Measurements from ENCODE around the gene NFASC.

The NFASC gene

DNA sequence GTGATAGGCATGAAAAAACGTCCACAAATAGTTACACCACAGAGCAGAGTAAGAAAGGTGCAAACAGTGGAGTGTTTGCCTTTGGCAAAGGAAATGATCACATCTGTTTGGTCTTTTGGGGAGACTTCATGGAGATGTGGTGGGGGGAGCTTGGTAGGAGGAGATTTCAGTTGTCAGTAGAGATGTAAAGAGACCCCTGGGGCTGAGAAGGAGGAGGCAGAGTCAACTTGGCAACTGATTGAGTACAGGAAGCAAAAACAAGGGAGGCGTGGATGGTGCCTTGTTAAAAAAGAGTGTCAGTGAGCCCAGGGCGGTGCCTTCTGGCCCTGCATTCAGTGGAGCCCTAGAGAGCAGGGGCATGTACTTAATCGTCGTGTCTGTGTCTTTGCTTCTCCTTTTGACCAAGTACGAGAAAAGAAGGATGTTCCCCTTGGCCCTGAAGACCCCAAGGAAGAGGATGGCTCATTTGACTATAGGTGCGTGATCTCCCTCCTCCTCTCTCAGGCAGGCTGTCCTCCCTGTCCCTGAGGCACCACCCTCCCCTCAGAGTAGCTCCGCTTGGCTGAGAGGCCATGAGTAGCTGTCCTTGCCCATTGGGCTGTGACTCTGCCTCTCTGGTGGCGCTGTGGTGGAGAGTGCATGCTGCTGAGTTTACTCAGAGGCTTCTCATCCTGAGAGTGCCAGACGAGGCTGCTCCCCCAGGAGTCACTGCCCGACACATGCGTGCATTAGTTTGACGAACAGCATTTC lies 141.9 kb downstream of the NFASC start:
- in situ Hi-C loops (cut with HindIII; ENCODE audit: low sequenced_read_pairs), result no loop called here
- no peak overlapping the region for H3K4me3 ChIP-seq (ENCODE audit: low read depth, low read length)
- TF ChIP-seq, protein P1, sequence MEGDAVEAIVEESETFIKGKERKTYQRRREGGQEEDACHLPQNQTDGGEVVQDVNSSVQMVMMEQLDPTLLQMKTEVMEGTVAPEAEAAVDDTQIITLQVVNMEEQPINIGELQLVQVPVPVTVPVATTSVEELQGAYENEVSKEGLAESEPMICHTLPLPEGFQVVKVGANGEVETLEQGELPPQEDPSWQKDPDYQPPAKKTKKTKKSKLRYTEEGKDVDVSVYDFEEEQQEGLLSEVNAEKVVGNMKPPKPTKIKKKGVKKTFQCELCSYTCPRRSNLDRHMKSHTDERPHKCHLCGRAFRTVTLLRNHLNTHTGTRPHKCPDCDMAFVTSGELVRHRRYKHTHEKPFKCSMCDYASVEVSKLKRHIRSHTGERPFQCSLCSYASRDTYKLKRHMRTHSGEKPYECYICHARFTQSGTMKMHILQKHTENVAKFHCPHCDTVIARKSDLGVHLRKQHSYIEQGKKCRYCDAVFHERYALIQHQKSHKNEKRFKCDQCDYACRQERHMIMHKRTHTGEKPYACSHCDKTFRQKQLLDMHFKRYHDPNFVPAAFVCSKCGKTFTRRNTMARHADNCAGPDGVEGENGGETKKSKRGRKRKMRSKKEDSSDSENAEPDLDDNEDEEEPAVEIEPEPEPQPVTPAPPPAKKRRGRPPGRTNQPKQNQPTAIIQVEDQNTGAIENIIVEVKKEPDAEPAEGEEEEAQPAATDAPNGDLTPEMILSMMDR (IDR thresholded peaks at IDR 0.05; ENCODE audit: low read depth, low read length), result no peak
- DNase-seq (ENCODE audit: low read depth, low spot score), result no peak

DNA sequence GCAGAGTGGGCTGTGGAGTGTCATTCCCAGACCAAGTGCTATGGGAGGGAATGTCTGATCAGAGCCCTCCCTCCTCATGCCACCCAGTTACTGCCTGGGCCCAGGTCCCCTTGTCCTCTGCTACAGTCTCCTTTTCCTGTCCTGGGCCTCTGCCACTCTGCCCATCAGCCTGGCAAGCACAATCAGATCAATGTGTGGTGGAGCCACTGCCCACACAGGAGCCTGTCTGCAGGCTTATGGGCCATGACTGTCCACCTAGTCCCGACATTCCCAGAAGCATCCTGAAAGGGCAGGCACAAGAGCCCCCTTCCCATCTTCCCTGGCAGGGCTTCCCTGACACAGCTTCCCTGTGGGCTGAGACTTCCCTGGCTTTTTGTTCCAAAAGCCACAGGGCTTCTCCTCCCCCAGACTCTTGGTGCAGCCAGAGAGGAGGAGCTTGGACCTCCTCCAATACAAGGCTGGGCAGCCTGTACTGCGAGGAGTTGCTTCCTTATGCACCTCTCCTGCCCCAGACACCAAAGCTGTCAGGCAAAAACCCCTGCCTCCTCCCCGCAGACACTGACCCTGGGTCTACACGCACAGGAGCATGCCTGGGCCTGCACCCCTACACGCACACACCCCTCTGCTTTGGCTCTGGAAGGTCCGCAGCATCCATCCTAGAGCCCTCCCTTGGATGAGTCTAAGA lies 143.2 kb downstream of the NFASC start:
- TF ChIP-seq, protein P1 (IDR thresholded peaks at IDR 0.05; ENCODE audit: low read depth, low read length), result no peak
- in situ Hi-C loops (cut with HindIII; ENCODE audit: low sequenced_read_pairs), result no loop called here
- no peak for DNase-seq (ENCODE audit: low read depth, low spot score)
- no peak overlapping the region for H3K4me3 ChIP-seq (ENCODE audit: low read depth, low read length)

DNA sequence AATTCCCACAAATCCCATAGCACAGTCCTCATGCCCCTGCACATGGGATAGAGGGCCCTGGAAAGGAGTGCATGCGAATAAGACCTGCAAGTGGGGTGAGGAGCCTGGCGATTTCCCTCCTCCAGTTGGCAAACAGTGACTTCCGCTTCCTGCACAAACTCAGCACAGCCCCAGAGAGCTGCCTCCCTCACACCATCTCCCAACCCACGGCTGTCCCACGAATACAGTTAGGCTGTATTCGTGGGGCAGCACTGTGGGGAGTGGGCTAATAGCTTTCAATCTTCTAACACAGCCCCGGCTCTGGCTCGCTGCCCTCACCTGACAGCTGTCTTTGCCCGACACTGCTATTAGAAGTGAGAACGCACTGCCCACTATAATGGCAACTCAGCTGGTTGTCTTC lies 144.1 kb downstream of the NFASC start:
- H3K4me3 ChIP-seq (ENCODE audit: low read depth, low read length), result no peak overlapping the region
- TF ChIP-seq, protein P1 (IDR thresholded peaks at IDR 0.05; ENCODE audit: low read depth, low read length), result no peak
- in situ Hi-C loops (cut with HindIII; ENCODE audit: low sequenced_read_pairs), result no loop called here
- no peak for DNase-seq (ENCODE audit: low read depth, low spot score)

DNA sequence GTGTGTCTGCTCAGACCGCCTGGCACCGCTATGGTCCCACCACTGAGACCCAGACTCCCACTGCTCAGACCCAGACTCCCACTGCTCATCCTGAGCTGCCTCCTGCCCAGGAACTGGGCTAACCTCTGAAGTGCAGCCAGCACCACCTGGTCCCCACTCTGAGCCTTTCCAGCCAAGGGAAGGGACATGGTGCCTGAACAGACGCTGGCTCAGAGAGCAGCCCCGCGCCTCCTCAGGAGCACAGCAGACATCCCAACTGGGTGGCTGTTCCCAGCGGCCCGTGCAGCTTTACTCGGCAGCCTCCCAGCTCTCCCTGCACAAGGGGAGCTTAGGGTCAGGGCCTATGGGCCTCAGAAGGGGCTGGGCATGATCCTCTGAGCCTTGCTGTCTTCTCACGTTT lies 144.6 kb downstream of the NFASC start:
- DNase-seq (ENCODE audit: low read depth, low spot score), result no peak
- in situ Hi-C loops (cut with HindIII; ENCODE audit: low sequenced_read_pairs), result no loop called here
- TF ChIP-seq, protein P1 (IDR thresholded peaks at IDR 0.05; ENCODE audit: low read depth, low read length), result no peak
- no peak overlapping the region for H3K4me3 ChIP-seq (ENCODE audit: low read depth, low read length)

DNA sequence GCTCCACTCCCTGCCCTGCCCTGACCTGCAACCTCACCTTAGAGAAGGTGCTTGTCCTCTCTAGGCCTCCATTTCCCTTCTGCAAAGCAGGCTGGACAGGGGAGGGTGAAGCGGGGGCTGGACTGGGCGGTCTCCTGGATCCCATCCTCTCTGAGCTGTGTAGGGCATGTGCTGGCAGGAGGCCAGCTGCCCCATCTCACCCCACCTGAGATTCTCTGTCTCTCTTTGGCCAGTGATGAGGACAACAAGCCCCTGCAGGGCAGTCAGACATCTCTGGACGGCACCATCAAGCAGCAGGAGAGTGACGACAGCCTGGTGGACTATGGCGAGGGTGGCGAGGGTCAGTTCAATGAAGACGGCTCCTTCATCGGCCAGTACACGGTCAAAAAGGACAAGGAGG lies 145.4 kb downstream of the NFASC start:
- in situ Hi-C loops (cut with HindIII; ENCODE audit: low sequenced_read_pairs), result no loop called here
- no peak for DNase-seq (ENCODE audit: low read depth, low spot score)
- TF ChIP-seq, protein P1 (IDR thresholded peaks at IDR 0.05; ENCODE audit: low read depth, low read length), result no peak
- H3K4me3 ChIP-seq (ENCODE audit: low read depth, low read length), result no peak overlapping the region

DNA sequence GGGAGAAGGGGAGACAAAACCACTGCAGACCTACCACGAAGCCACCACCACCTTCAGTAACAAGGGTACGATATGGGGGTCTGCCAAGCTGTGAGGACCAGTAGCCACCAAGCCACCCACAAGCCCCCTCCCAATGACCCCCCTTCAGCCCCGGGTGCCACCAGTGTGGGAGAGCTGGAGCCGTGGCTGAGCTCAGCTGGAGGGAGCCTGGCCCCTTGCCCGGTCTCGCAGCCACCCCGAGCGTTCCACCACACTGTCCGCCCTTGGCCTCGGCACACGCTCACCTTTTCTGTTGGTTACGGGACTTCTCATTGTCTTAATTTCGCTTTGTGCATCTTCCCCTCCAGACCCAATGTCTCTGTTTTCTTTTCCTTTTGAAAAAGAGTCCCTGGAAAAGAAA lies 145.9 kb downstream of the NFASC start:
- no peak overlapping the region for H3K4me3 ChIP-seq (ENCODE audit: low read depth, low read length)
- TF ChIP-seq, protein P1 (IDR thresholded peaks at IDR 0.05; ENCODE audit: low read depth, low read length), result no peak
- in situ Hi-C loops (cut with HindIII; ENCODE audit: low sequenced_read_pairs), result no loop called here
- DNase-seq (ENCODE audit: low read depth, low spot score), result no peak

All from astrocyte of the spinal cord (primary cell).